HCT116 (cell line): Measurements from ENCODE around the gene HEATR3. TPM values are rescaled to one million over a fixed set of nuclear protein-coding genes. Genes with fewer than 3 reads are reported as not detected.

Source experiments
- ATAC-seq: fragments of 200-7000 bp; cut with Tn5 transposase; 2 replicates; pipeline ENCODE4 v1.9.1; 2020; ENCODE audit warnings: mild to moderate bottlenecking, moderate library complexity
- BruUV-seq: library from RNA; stranded (reverse); fragments of 400-500 nt; replicated peaks from 2 replicates; lab custom pipeline; 2021; lab: Mats Ljungman, UMichigan
- CTCF ChIA-PET: fragments of 300-600 bp; sonication (Branson Sonifier 250); formaldehyde crosslinking; loops from one replicate; lab custom pipeline; 2021; ENCODE audit warnings: antibody characterized with exemption; lab: Charles Lee
- POLR2A ChIA-PET: fragments of 300-600, 350-600 bp; sonication (Branson Sonifier 250); formaldehyde crosslinking; loops from one replicate; lab custom pipeline; 2021; ENCODE audit warnings: antibody characterized with exemption; lab: Charles Lee
- RAD21 ChIA-PET, 2 experiments: fragments of 300-600 bp; sonication (Branson Sonifier 250); formaldehyde crosslinking; loops; one replicate each; lab custom pipeline; 2023; ENCODE audit warnings: low total read pairs in 2 of 2; ENCODE audit not compliant: uncharacterized antibody in 2 of 2, unreplicated experiment in 2 of 2, low non-redundant PET in 1 of 2; lab: Charles Lee
- DNase-seq: peaks from one replicate; pipeline ENCODE4 v3.0.0-alpha.2; 2010; ENCODE audit warnings: low read depth, low spot score
- H2AFZ ChIP-seq: fragments of 200-600 bp; shearing (Covaris generic), sonication (generic); 2 replicates; pipeline ENCODE4 v1.6.1; 2017; ENCODE audit warnings: low read depth, mixed run types, mixed read lengths, antibody characterized with exemption, low read length; ENCODE audit not compliant: poor library complexity, severe bottlenecking
- H3K27ac ChIP-seq: 2 replicates; pipeline ENCODE4 v1.5.1; 2012; ENCODE audit warnings: low read depth, low read length
- H3K27me3 ChIP-seq: fragments of 200-600 bp; sonication (generic); 2 replicates; pipeline ENCODE4 v1.6.1; 2016; ENCODE audit warnings: mixed run types, low read length, mixed read lengths; ENCODE audit not compliant: insufficient read depth
- H3K36me3 ChIP-seq, 2 experiments: fragments of 200-500 bp in 1 of 2; fragments of 200-600 bp in 1 of 2; sonication (Bioruptor generic) in 1 of 2; sonication (generic) in 1 of 2; 2 replicates each; pipeline versions ENCODE4 v1.5.1 to v1.6.1; 2014 to 2016; ENCODE audit warnings: low read length in 2 of 2, inconsistent platforms in 1 of 2, mixed read lengths in 1 of 2, mixed run types in 1 of 2; ENCODE audit not compliant: insufficient read depth in 2 of 2, control insufficient read depth in 1 of 2
- H3K4me1 ChIP-seq, 2 experiments: fragments of 200-600 bp in 1 of 2; sonication (generic) in 1 of 2; 2 replicates each; pipeline versions ENCODE4 v1.5.1 to v1.6.1; 2012 to 2017; ENCODE audit warnings: low read length in 2 of 2, inconsistent platforms in 1 of 2, mild to moderate bottlenecking in 1 of 2, mixed read lengths in 1 of 2, mixed run types in 1 of 2, moderate library complexity in 1 of 2; ENCODE audit not compliant: insufficient read depth in 2 of 2, control insufficient read depth in 1 of 2
- H3K4me2 ChIP-seq: fragments of 200-600 bp; sonication (generic); 2 replicates; pipeline ENCODE4 v1.6.1; 2017; ENCODE audit warnings: mixed run types, low read length, mixed read lengths
- H3K4me3 ChIP-seq, 2 experiments: fragments of 200-600 bp in 1 of 2; sonication (generic) in 1 of 2; replicated peaks in 1 of 2; 2 replicates each; pipeline ENCODE4 v1.5.1; 2011 to 2016; ENCODE audit warnings: low read length in 2 of 2, control low read depth in 1 of 2, low read depth in 1 of 2, mild to moderate bottlenecking in 1 of 2, mixed read lengths in 1 of 2, mixed run types in 1 of 2
- H3K79me2 ChIP-seq: fragments of 200-600 bp; sonication (generic); 2 replicates; pipeline ENCODE4 v1.6.1; 2017; ENCODE audit warnings: mild to moderate bottlenecking, mixed run types, low read length, moderate library complexity, mixed read lengths; ENCODE audit not compliant: insufficient read depth
- H3K9ac ChIP-seq: fragments of 200-600 bp; sonication (generic); 2 replicates; pipeline ENCODE4 v1.6.1; 2016; ENCODE audit warnings: low read length, mixed read lengths
- H3K9me2 ChIP-seq: fragments of 200-600 bp; sonication (generic), shearing (Covaris generic); 2 replicates; pipeline ENCODE4 v1.6.1; 2017; ENCODE audit warnings: mixed run types, mild to moderate bottlenecking, moderate library complexity; ENCODE audit not compliant: insufficient read depth
- H3K9me3 ChIP-seq, 2 experiments: fragments of 200-500 bp in 1 of 2; fragments of 200-600 bp in 1 of 2; sonication (Bioruptor generic) in 1 of 2; sonication (generic) in 1 of 2; 2 replicates each; pipeline ENCODE4 v1.6.1; 2014 to 2017; ENCODE audit warnings: low read length in 2 of 2, mixed read lengths in 2 of 2, inconsistent platforms in 1 of 2, low read depth in 1 of 2, mild to moderate bottlenecking in 1 of 2, mixed run types in 1 of 2, moderate library complexity in 1 of 2; ENCODE audit not compliant: control insufficient read depth in 1 of 2, insufficient read depth in 1 of 2
- H4K20me1 ChIP-seq: fragments of 200-600 bp; sonication (generic), shearing (Covaris generic); 2 replicates; pipeline ENCODE4 v1.6.1; 2017; ENCODE audit warnings: mixed run types, mild to moderate bottlenecking, moderate library complexity; ENCODE audit not compliant: insufficient read depth
- CEBPB ChIP-seq: IDR thresholded peaks from 2 replicates; pipeline ENCODE4 v1.6.1; 2012; ENCODE audit warnings: low read depth
- POLR2A ChIP-seq: IDR thresholded peaks from 2 replicates; pipeline ENCODE4 v1.7.0; 2011; ENCODE audit warnings: borderline replicate concordance; ENCODE audit not compliant: insufficient read depth, insufficient read length; ENCODE audit errors: extremely low read depth
- POLR2AphosphoS5 ChIP-seq: IDR thresholded peaks from 2 replicates; pipeline ENCODE4 v1.6.1; 2011; ENCODE audit warnings: mild to moderate bottlenecking, low read depth, low read length, moderate library complexity
- RAD21 ChIP-seq: IDR thresholded peaks from 2 replicates; pipeline ENCODE4 v1.6.1; 2012; ENCODE audit warnings: low read depth, mild to moderate bottlenecking
- SIN3A ChIP-seq: IDR thresholded peaks from 2 replicates; pipeline ENCODE4 v1.6.1; 2012; ENCODE audit warnings: low read depth
- SP1 ChIP-seq: IDR thresholded peaks from 2 replicates; pipeline ENCODE4 v1.6.1; 2012; ENCODE audit warnings: low read depth
- TCF7L2 ChIP-seq: IDR thresholded peaks from 2 replicates; pipeline ENCODE4 v1.7.0; 2011; ENCODE audit warnings: borderline replicate concordance, inconsistent platforms; ENCODE audit not compliant: insufficient read depth, insufficient read length; ENCODE audit errors: extremely low read depth
- intact Hi-C: fragments of 100-400 bp; cut with micrococcal nuclease; formaldehyde crosslinking; loops from 2 replicates; pipeline ENCODE4 v1.10.0; 2022
- total RNA-seq: library from RNA; stranded (reverse); gene quantifications from one replicate; pipeline ENCODE4 v1.2.1, GENCODE V29; 2021; ENCODE audit not compliant: unreplicated experiment

Gene HEATR3
- total RNA-seq, 1 experiment from 2014 or later, result 16.3 TPM

DNA sequence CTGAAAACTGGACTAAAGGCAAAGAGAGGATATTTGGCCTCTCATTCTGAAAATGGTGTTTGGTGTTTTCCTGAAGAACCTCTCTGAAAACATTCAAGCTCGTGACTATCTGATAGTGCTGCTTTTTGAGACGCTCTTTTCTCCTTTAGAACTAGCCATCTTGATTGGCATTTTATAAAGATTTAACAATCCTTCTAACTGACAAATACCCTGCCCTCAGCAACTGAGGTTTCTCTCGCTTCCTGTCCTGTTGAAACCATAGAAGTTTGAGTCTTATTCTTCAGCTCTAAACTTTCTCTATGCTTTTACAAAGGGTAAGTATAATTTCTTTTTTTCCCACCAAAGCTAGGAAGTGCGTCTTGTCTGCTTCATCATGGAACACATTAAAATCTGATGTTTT is 27.5 kb upstream of the HEATR3 start:
- H3K27ac ChIP-seq, result no peak overlapping the region
- H4K20me1 ChIP-seq, result no peaks in the 10 kb centered on the region
- no peaks in the 10 kb centered on the region for H3K9me2 ChIP-seq
- intact Hi-C loops, result no loop called here
- H3K4me3 ChIP-seq, result no peak overlapping the region
- no peak for TF ChIP-seq CEBPB
- TF ChIP-seq SP1, result no peak
- TF ChIP-seq POLR2AphosphoS5, result no peak
- no peaks in the 10 kb centered on the region for H3K9me3 ChIP-seq
- peaks cover 0 to 7% of the 10 kb centered on the region in 2 experiments; a peak in 2 of 4 replicates for H3K36me3 ChIP-seq
- no peak overlapping the region for H3K9ac ChIP-seq
- H3K27me3 ChIP-seq, result no peaks in the 10 kb centered on the region
- BruUV-seq, result no TSS peak
- DNase-seq (no peak), ATAC-seq (no peak)
- no peaks in the 10 kb centered on the region for H3K79me2 ChIP-seq
- ChIA-PET RAD21 (no interaction called here), POLR2A (no interaction called here), CTCF (no interaction called here)
- no peak overlapping the region for H3K4me2 ChIP-seq
- H3K4me1 ChIP-seq, result no peaks in the 10 kb centered on the region
- no peak overlapping the region for H2AFZ ChIP-seq

DNA sequence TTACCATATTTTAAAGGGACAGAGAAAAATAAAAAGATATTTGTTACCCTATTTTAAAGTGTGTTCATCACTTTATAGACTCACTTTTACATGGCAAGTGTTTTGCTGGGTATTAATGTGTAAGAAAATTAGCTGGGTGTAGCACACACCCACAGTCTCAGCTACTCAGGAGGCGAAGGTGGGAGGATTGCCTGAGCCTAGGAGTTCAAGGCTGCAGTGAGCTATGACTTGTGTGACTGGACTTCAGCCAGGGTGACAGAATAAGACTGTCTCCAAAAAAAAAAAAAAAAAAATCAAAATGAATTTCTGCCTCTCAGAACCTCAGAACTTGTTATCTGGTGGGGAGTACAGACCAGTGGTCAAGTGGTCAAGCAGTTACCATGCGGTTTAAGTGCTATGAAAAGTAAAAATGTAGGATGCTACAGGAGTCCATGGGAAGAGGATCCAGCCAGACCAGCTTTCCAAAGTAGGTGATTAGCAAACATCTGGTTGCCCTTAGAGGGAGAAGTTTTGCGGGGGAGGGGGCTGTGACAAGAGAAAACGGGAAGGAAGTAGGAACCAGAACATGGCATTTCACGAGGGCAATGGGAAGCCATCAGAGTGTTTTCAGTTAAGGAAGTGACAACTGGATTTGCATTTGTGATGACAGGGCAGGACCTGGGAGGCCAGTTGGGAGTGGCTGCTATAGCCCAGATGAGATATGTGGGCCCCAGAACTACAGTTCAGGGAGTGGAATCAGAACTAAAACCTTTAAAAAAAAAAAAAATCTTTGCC is 26.8 kb upstream of the HEATR3 start:
- Histone ChIP-seq H3K36me3 (peaks cover 0 to 4% of the 10 kb centered on the region in 2 experiments; a peak in 2 of 4 replicates), H3K9ac (no peak overlapping the region), H3K9me2 (no peaks in the 10 kb centered on the region), H3K79me2 (no peaks in the 10 kb centered on the region), H3K27ac (no peak overlapping the region), H3K27me3 (no peaks in the 10 kb centered on the region), H3K9me3 (no peaks in the 10 kb centered on the region), H4K20me1 (no peaks in the 10 kb centered on the region), H2AFZ (no peak overlapping the region), H3K4me1 (no peaks in the 10 kb centered on the region), H3K4me3 (no peak overlapping the region)
- RAD21 ChIA-PET, result no interaction called here
- intact Hi-C loops, result no loop called here
- ATAC-seq, result no peak
- POLR2A ChIA-PET, result no interaction called here
- CTCF ChIA-PET, result no interaction called here
- TF ChIP-seq SIN3A (no peak), POLR2A (no peak), TCF7L2 (no peak), RAD21 (no peak)
- TF ChIP-seq, all 23 proteins: peak for 0
- no TSS peak for BruUV-seq
- no peak overlapping the region for H3K4me2 ChIP-seq
- no peak for DNase-seq
